Stimulated activated CD8-positive, alpha-beta memory T cell treated with anti-CD3 and anti-CD28 coated beads, Interleukin-12 subunit alpha, Interleukin-12 subunit beta, amount 100 ng/mL, for 4 hours (primary cell): ENCODE data around the gene PSMA5.

ENCODE experiments used
- DNase-seq: peaks from one replicate; pipeline ENCODE4 v3.0.0-alpha.2; 2020; ENCODE audit warnings: low read depth

PSMA5 gene

DNA sequence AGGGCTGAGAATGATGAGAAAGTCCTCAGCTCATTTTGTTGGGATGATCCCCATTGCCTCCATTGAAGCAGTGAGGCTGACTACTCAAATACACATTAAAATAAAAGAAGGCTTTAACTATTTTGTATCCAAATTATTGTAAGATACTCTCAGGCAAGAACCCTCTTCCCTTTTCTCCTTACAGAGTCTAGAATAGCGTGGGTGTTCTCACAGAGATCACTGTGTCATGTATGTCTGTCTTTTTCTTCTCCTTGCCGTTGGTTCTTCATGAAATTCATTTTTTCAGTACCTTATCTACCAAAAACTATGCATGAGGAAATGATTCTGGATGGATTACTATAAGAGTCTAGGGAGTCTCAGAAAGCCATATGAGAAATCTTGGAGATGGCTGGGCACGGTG lies 58.6 kb downstream of the PSMA5 start:
- no peak for DNase-seq

DNA sequence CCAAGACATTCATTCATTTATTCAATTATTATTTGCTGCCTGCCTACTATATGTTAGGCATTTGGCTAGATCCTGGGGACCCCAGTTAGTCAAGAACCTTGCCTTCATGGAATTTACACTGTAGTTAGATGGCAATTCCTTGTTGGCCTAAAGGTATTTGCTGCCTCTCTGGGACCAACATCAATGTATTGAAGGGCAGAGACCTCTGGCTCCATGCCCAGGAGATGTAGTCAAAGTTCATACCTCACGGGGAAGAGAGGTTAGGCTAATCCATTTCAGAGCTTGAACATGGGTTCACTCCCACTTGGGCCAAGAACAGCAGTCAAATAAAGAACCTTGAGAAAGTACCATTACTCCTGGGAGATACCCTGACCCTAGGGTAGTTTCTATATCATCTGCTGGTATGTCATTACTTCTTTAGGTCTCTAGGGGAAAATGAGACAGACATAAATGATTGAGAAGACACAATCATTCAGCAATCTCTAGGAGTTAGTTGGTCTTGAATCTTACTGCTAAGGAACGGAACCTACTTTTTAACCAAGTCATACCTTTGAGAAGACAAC lies 60.5 kb downstream of the PSMA5 start:
- DNase-seq: no peak

DNA sequence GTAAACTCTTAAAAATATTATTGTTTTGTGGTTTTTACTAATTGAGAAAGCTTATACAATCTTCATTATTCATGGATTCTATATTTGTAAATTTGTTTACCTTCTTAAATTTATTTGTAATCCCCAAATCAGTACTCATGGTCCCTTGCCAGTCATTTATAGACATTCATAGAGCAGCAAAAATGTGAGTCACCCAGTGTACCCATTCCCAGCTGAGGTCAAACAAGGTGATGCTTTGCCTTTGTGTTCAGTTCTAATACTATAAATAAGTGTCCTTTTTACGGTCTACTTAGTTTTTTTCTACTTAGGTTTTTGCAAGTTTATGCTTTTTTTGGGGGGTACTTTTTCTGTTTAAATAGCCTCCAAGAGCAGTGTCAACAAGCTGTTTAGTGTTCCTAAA lies 64.6 kb downstream of the PSMA5 start:
- DNase-seq: no peak

DNA sequence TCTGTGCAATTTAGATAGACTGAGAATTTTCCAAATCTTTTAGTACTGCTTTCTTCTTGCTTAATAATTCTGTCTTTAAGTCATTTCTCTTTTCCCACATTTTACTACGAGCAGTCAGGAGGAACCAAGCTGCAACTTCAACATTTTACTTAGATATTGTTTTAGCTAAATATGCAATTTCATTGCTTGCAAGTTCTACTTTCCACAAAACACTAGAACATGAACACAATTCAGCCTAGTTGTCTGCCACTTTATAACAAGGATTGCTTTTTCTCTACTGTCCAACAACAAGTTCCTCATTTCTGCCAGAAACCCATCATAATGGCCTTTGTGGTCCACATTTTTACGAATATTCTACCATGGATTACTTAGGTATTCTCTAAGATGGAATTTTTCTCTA lies 65.2 kb downstream of the PSMA5 start:
- DNase-seq: no peak

DNA sequence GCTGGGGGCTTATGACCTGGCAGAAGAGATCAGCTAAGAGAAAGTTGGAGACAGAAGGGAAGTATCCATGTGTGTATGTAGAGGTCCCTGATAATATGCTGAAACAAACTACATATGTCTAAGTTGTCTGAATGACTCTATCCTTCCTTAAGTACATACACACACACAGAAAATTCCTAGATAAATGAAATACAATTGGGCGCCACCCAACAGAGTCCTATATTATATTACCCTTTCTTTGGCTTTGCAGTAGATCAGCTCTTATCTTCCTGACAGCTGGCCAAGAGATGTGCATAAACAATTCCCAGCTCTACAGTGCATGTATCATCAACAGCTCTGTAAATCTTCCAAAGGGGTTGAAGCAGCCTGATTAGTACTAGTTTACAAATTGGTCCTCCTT lies 68.6 kb downstream of the PSMA5 start:
- no peak for DNase-seq

DNA sequence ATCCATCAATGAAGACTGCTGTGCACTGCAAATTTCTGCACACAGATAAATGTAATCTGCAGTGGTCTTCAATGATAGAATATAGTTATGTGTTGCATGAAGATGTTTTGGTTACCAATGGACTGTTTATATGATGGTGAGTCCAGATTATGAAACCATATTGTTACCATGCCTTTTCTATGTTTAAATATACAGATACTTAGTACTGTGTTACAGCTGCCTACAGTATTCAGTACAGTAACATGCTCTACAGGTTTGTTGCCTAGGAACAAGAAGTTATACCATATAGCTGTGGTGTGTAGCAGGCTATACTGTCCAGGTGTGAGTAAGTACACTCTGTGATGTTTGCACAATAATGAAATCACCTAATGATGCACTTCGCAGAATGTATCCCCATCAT lies 69.3 kb downstream of the PSMA5 start:
- no peak for DNase-seq

DNA sequence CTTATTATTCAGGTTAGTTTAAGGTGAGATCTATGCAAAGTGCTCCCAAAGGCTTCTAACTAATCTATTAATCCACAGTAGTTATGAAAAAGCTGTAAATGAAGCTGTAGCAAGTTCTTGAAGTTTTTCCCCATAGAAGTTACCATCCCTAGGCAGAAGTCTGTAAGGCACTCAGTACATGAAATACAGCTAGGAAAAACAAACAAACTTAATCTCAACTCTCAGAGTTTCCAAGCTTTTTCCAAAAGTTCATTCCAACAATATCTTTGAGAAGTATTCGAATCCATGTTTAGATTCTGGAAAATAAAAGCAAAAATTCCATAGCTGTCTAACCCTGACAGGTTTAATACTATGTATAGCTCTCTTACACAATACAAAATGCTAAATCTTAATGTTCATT lies 69.7 kb downstream of the PSMA5 start:
- no peak for DNase-seq

DNA sequence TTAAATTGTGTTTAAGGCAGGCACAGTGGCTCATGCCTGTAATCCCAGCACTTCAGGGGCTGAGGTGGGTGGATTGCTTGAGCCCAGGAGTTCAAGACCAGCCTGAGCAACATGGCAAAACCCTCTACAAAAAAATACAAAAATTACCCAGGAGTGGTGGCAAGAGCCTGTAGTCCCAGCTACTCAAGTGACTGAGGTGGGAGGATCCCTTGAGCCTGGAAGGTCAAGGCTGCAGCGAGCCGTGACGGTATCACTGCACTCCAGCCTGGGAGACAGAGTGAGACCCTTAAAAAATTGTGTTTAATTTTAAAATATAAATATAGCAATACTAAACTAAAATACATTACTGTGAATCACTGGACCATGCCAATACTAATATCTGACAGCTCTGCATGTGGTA lies 71.3 kb downstream of the PSMA5 start:
- DNase-seq: no peak

DNA sequence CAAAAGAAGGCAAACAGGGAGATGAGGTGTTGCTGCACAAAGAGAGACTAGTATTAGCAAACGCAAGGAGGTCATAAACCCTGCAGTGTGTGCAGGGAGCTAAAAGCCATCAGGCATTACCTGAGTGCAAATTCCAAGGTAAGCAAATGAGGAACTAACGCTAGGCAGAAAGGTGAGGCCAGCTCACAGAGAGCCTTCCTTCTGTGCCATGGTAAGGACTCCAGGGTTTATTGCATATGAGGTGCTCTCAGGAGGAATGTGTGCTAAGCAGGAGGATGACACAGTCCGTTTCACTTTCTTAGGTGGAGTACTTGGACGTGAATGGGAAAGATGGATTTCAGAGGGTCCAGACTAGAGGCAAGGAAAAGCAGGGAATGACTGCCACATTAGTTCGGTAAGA lies 74.8 kb downstream of the PSMA5 start:
- DNase-seq: no peak

DNA sequence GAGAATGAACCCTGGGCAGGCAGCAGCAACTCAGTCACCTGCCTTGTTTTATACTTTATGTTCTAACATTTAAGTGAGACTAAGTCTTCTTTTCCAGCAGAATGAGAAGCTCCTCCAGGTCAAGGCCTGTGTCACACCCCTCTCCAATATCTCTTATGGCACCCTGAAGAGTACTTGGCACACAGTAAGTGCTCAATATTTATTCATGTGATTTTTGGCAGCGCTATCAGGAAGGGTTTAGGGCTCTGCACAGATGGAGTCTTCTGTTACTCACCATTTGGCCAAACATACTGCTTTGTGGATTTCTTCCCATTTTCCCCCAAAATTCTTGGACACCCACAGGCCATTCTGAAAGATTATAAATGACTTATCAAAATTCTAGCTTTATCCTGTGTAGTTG lies 75.6 kb downstream of the PSMA5 start:
- no peak for DNase-seq

DNA sequence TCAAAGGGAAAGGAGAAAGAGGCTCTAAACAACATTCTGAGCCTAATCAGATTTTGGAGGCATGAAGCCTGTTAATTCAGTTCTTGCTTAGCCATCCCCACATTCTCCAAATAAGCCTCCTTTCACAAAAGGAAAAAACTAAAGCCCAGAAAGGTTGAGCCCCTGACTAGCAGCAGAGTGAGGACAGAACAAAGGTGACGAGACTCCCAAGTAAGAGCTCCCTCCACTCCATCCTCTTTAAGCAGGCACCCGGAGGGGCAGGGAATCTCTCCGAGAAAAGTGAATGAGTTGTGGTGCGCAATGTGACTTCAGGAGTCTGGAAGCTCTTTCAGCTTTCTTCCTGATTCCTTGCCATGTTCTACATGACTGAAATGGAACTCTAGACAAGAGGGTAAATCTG lies 76.1 kb downstream of the PSMA5 start:
- DNase-seq: no peak
